ENCODE measurements around the gene ITIH4.
"Not testable (repeated sequence)": the region's sequence is repeated elsewhere in the genome, so short reads cannot be mapped to it uniquely, and the experiment has no call there.

ITIH4 gene

DNA sequence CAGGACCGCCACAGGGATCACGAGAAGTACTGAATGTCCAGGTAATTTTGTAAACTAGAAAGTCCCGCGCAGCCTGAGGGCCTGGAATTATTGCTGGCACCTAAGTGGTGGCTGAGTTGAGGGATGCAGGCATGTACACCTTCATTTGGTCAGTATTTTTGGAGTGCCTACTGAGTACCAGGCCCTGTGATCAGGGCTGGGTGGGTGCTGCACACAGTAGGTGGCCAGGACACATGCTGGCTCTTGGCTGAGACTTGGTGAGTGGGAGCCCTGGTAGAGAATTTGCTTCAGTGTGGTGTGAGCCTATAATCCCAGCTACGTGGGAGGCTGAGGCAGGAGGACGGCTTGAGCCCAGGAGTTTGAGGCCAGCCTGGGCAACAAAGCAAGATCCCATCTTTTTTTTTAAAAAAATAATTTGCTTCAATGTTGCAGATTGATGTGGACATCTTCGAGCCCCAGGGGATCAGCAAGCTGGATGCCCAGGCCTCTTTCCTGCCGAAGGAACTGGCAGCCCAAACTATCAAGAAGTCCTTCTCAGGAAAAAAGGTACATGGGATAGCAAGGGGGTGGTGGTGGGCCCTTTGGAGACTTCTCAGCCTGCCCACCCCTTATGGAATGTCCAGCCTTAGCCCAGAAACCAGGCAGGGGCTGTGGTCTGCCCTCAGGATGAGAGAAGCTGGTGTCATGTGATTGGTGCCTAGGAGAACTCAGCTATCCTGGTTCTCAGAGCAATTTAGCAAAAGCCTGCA, 50.5 kb downstream of the ITIH4 start:
- DNase-seq, result no peak

- DNase-seq, result no peak
These were observed 51.2 kb downstream of the ITIH4 start for GRCh38 chr3:52779011-52779836.

DNA sequence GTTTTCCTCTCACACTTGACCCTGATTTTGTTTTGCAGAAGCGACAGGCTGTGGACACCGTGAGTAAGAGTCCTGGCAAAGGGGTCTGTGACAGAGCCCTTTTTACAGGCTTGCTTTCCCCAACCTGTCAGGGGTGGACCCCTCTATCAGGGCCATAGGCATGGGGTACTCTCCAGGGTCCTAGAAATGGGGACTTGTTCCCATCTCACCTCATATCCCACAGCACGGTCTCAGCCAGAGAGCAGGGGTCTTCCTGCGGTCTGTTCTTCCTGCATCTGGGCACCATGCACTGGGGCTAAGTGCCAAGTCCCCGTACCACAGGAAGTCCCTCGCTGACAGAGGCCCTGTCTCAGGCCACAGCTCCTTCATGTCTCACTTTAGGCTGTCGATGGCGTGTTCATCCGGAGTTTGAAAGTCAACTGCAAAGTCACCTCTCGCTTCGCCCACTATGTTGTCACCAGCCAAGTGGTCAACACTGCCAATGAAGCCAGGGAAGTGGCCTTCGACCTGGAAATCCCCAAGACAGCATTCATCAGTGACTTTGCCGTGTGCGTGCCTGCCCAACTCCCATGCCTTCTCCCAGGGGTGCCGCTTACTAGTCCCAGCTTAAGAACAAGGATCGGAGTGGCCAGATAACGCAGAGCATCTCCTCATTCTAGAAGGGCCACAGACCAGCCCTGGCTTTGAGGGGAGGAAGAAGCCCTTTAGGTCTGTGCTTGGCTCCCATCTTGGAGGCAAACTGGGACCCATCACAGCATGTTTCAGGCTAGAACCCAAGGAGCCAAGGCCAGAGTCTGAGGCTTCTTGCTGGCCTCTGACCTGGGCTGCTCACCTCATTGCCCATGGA, 52.3 kb downstream of the ITIH4 start:
- no peak for DNase-seq

DNA sequence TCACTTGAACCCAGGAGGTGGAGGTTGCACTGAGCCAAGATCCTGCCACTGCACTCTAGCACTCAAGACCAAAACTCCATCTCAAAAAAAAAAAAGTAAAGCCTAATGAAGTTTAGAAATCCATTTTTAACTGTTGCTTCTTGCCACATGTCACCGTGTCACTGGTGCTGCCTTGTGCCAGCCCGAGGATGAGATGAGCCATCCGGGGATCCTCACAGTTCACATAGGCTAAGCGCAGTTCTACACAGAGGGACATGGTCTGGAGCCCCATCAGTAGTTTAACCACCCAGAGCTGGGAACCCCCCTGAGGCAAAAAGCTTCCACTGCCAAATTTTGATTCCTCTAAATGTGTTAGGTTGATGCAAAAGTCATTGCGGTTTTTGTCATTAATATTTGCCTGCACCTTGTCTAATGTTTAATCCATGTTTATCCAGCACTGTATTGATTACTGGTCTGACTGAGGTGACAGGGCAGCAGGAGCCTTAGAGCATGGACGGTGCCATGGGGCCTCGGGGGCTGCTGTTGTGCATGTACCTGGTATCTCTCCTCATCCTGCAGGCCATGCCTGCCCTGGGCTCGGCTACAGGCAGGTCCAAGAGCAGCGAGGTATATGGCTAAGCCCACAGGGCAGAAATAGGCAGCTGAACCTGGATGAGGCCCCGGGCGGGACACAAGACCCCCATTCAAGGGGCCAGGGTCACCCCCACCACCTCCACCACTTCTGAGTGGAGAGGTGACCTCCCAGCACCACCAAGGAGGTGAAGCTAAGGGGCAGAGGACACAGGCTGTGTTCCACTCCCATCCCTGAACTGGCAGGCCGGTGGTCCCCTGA, 53.1 kb downstream of the ITIH4 start, which contains the start of gene ITIH1:
Gene ITIH1, plus strand, starts transcription at position 473 of the 832 bp plus-strand sequence. Its CDS starts 17 bp downstream, at position 490.
- no peak for DNase-seq

- not testable (repeated sequence) for DNase-seq
These were observed 54.0 kb downstream of the ITIH4 start for GRCh38 chr3:52776486-52776885.

DNA sequence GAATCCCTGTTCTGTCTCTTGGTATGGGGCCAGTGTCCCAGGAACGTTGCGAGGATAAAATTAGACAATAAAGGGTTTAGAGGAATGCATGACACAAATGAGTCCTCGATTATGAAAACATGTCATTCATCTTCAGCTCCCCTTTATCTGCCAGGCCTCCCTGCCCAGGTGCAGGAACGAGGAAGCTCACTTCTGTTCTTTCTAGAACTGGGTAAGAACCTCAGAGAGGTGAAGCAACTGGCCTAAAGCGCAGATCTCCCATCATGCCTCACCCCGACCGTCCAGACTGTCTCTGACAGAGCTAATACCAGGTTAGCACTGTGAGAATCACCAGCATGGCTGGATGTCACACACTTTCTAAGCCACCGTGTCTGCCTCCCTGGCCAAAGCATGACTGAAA, 54.6 kb downstream of the ITIH4 start:
- no peak for DNase-seq

GRCh38 chr3:52774901-52775864, 55.3 kb downstream of the ITIH4 start:
- no peak for DNase-seq

DNA sequence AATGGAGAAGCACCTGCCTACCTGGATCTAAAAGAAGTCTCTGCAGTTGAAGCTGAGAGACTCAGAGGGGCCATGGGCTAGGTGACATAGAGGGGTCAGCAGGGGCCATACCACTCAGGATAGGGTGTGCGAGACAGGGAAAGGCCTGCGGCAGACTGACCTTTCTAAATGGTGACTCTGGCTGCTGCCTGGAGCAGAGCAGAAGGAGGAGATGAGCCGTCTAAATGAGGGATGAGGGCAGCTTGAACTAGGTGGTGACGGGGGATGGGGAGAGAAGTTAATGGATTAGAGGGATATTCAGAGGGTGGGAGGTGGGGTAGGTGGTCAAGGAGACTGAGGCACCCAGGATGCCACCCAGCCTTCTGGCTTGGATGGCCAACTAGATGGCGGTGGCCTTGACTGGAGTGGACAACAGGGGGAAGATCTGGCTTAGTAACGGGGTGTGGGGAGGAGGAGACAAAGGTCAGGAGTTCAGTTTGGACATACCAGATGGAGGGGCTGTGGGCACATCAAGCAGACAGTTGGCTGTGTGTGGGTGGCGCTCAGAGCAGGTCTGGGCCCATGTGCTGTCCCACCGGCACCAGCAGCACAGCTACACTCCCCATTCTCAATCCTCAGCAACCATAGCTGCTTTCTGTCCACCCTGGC, 56.3 kb downstream of the ITIH4 start:
- no peak for DNase-seq

DNA sequence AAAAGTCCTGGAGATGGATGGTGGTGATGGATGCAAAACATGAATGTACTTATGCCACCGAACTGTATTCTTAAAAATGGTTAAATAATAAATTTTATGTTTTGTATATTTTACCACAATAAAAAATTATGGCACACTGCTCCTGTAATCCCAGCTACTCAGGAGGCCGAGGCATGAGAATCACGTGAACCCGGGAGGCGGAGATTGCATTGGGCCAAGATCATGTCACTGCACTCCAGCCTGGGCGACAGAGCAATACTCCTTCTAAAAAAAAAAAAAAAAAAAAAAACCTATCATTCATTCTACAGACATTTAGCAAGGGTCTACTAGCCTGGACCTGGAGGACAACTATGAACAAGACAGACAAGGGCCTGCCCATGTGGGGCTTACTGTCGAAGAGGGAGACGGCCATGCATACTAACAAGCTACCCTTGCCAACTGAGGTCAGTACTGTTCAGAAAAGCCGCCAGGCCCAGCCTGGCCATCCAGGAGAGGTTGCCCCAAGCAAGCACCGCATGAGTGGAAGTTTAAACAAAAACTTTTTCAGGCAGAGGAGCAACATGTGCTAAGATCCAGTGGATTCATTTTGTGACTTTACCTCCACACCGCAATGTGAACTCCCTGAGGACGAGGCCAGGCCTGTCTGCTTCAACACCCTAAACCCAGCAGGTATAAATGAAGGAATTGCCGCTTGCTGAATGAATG, 57.0 kb downstream of the ITIH4 start:
- no peak for DNase-seq

DNA sequence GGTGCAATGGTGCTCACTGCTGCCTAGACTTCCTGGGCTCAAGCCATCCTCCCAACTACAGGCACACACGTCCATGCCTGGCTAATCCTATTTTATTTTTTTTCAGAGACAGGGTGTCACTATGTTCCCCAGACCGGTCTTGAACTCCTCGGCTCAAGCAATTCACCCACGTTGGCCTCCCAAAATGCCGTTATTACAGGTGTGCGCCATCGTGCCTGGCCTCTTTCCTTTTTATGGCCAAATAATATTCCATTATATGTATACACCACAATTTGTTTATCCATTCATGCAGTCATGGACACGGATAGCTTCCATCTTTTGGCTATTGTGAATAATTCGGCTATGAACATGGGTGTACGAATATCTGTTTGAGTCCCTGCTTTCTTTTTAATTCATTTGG, 58.8 kb downstream of the ITIH4 start:
- DNase-seq, result no peak

GRCh38 chr3:52771334-52771681, 59.2 kb downstream of the ITIH4 start:
- no peak for DNase-seq

DNA sequence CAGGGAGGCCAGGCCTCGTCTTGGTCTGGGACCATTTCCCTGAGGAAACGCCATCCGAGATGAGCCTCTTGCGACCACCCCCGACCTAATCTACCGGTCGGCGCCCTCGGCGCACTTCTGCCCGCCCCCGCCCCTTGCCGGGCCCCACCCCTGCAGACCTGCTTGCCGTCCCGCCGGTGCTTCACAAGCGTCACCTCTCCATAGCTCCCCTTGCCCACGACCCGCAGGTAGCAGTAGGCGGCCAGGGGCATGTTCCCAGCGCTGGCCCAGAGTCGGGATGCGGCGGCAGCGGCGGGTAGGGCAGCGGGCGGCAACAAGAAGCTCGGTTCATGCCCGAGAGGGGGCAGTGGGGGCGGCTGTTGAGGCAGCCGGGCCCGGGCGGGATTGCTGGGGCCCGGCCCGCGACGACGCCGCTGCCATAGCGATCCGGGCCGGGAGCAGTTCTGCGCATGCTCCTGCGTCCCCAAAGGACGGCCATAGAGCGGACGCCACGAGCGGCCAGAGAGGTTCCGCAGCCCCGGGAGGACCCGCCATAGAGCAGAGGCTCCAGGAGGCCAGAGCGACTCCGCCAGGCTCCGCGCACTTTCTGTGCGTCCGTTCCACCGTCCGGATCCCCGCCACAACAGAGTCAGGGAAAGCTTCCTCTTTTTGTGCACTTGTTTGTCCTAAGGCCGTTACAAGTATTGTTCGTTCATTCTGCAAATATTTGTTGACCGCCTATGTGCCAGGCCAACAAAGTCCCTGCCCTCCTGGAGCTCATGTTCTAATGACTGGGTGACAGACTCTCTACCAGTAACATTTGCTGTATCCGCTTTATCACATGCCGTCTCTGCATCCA, 59.8 kb downstream of the ITIH4 start, which contains the start of gene NEK4:
Gene NEK4, minus strand, starts transcription at position 445 of the 838 bp plus-strand sequence. Its CDS starts 194 bp downstream, at position 251.
- DNase-seq, result peak; percentile 84

GRCh38 chr3:52769786-52770455, 60.6 kb downstream of the ITIH4 start:
- no peak for DNase-seq

GRCh38 chr3:52763466-52763865, 67.0 kb downstream of the ITIH4 start:
- no peak for DNase-seq
